ENCODE data around the gene UGT1A1.

UGT1A1 gene

DNA sequence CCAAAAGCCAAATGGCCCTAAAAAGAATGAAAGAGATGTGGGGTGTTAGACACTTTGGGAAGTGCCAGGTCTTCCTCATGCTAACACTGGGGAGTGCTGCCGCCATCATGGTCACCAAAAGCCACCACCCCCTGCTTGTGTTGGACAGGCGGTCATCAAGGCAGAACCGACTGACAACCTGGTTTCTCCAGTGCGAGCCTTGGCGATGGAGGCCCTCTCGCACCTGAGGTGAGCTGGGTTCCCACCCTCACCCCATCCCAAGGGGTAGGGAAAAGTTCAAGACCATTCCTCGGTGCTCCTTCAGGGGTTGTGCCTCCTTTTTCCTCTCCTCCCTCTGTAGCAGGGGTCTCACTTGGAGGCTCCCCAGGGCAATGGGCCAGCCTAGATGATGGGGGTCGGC, 51.7 kb downstream of the UGT1A1 start:
- no peak overlapping the region for H3K27ac ChIP-seq
- H3K4me3 ChIP-seq (ENCODE audit: low read depth in 1 of 2, low read length in 1 of 2) = no peak overlapping the region

DNA sequence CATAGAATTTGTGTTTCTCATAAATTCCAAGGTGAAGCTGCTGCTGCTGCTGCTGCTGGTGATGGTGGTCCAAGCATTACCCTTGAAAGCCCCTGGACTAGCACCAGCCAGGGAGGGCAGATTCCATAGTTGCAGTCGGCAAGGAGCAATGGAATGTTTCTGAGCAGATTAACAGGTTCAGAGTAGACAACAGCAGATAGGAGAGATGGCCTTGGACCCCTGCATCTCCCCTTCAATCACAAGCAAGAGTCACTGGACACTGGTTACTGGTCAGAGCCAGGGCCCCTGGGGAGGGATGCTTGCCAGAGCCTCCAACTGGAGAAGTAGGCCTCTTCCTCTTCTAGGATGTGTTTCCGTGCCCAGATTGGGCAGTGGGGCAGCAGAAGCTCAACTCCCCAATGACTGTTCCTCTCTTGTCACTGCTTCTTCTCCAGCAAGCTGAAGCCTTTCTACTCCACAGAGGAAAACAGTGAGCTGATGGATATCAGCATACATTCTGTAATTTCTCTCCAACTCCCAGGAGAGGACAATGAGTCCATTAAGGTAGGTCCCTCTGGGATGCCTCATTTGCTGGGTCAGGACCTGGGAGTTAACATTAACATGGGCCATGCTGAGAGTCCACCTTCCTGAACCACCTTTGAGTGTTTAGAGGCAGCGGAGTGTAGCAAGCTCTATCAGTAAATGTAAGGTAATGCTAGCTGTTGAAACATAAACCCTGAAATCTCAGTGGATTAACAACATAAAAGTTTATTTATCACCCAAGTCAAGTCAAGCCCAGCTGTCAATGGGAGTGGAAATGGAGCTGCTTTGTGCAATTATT, 53.4 kb downstream of the UGT1A1 start:
- H3K4me3 ChIP-seq (ENCODE audit: low read depth in 1 of 2, low read length in 1 of 2) = no peak overlapping the region
- H3K27me3 ChIP-seq = peaks cover 9% of the 10 kb centered on the region
- H3K27ac ChIP-seq = no peak overlapping the region
- TF ChIP-seq, protein P1, sequence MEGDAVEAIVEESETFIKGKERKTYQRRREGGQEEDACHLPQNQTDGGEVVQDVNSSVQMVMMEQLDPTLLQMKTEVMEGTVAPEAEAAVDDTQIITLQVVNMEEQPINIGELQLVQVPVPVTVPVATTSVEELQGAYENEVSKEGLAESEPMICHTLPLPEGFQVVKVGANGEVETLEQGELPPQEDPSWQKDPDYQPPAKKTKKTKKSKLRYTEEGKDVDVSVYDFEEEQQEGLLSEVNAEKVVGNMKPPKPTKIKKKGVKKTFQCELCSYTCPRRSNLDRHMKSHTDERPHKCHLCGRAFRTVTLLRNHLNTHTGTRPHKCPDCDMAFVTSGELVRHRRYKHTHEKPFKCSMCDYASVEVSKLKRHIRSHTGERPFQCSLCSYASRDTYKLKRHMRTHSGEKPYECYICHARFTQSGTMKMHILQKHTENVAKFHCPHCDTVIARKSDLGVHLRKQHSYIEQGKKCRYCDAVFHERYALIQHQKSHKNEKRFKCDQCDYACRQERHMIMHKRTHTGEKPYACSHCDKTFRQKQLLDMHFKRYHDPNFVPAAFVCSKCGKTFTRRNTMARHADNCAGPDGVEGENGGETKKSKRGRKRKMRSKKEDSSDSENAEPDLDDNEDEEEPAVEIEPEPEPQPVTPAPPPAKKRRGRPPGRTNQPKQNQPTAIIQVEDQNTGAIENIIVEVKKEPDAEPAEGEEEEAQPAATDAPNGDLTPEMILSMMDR (IDR thresholded peaks at IDR 0.05) = no peak
- no peaks in the 10 kb centered on the region for H3K36me3 ChIP-seq
- no peaks in the 10 kb centered on the region for H3K4me1 ChIP-seq (ENCODE audit: control insufficient read depth in 1 of 2, insufficient read depth in 1 of 2, low read depth in 1 of 2, low read length in 1 of 2)
- H3K9me3 ChIP-seq = no peaks in the 10 kb centered on the region

More for the DNA sequence above, 51.7 kb downstream of the UGT1A1 start:
- Histone ChIP-seq H3K4me1 (ENCODE audit: control insufficient read depth in 1 of 2, insufficient read depth in 1 of 2, low read depth in 1 of 2, low read length in 1 of 2) (no peaks in the 10 kb centered on the region), H3K9me3 (no peaks in the 10 kb centered on the region), H3K27me3 (peaks cover 9% of the 10 kb centered on the region), H3K36me3 (no peaks in the 10 kb centered on the region)
- TF ChIP-seq, protein P1 (IDR thresholded peaks at IDR 0.05) = no peak

DNA sequence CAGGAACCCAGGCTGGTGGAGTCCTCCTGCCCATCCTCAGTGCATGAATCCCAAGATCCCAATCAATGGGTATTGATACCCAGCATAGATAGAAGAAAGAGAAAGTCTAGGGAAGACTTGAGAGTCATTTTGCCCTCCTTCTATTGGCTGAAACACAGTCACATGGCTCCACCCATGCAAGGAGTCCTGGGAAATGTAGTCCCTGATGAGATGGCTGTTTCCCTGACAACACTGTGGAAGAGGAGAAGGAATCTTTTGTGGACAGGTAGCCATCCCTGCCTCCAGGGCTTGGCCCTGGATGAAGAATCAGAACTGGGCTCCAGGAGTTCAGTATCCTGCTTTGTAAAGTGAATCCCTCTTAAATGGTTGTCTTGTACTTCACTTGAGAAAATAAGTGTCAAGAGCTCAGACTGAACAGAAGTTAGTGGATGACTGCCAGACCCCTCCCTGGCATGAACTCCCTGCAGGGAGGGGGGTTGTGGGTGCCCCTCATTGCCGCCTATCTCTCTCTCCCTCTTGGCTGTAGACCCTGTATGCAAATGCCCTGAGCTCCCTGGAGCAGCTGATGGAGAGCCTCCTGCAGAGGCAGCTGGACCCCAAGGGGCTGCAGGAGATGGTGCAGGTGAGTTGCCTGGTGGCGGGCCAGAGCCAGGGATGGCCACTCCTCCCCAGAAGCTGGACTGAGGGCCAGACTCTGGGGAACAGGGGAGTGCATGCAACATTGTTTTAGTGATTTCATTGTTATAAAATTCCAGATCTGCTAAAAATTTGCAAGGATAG, 54.2 kb downstream of the UGT1A1 start:
- Histone ChIP-seq H3K4me3 (ENCODE audit: low read depth in 1 of 2, low read length in 1 of 2) (no peak overlapping the region), H3K27me3 (peaks cover 9% of the 10 kb centered on the region)
- TF ChIP-seq, protein P1 (IDR thresholded peaks at IDR 0.05) = no peak

DNA sequence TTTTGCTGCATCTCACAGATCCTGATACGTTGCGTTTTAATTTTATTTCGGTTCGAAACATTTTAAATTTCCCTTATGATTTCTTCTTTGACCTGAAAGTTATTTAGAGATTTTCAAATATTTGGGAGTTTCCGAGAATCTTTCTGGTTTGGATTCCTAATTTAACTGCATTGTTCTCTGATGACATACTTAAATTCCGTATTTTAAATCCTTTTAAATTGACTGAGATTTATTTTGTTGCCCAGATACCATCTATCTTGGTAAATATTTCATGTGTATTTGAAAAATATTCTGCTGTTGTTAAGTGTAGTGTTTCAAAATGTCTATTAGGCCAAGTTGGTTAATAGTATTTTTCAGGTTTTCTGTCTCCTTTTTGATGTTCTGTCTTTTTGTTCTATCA, 55.8 kb downstream of the UGT1A1 start:
- TF ChIP-seq, protein P1 (IDR thresholded peaks at IDR 0.05) = no peak
- Histone ChIP-seq H3K9me3 (no peaks in the 10 kb centered on the region), H3K36me3 (no peaks in the 10 kb centered on the region), H3K27ac (no peak overlapping the region), H3K4me3 (ENCODE audit: low read depth in 1 of 2, low read length in 1 of 2) (no peak overlapping the region), H3K4me1 (ENCODE audit: control insufficient read depth in 1 of 2, insufficient read depth in 1 of 2, low read depth in 1 of 2, low read length in 1 of 2) (no peaks in the 10 kb centered on the region), H3K27me3 (peaks cover 9% of the 10 kb centered on the region)

More for the DNA sequence above, 54.2 kb downstream of the UGT1A1 start:
- H3K36me3 ChIP-seq = no peaks in the 10 kb centered on the region
- H3K27ac ChIP-seq = no peak overlapping the region
- no peaks in the 10 kb centered on the region for H3K4me1 ChIP-seq (ENCODE audit: control insufficient read depth in 1 of 2, insufficient read depth in 1 of 2, low read depth in 1 of 2, low read length in 1 of 2)
- H3K9me3 ChIP-seq = no peaks in the 10 kb centered on the region

DNA sequence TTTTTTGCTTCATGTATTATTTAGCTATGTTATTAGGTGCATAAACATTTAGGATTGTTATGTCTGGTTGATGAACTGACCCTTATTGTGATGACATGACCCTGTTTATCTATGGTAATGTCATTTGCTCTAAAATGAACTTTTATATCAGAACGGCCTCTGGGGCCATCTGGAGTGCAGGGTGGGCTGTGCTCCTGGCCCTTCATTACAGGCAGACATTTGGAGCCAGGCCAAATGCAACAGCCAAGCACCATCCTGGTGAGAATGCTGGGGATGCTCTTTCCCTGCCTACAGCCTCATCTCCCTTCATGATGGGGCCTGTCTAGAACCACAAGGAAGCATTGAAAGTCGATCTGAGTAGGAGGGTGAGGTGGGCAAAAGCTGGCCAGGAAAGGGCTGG, 56.3 kb downstream of the UGT1A1 start:
- H3K9me3 ChIP-seq = no peaks in the 10 kb centered on the region
- no peaks in the 10 kb centered on the region for H3K4me1 ChIP-seq (ENCODE audit: control insufficient read depth in 1 of 2, insufficient read depth in 1 of 2, low read depth in 1 of 2, low read length in 1 of 2)
- H3K27ac ChIP-seq = no peak overlapping the region
- peaks cover 9% of the 10 kb centered on the region for H3K27me3 ChIP-seq
- no peak overlapping the region for H3K4me3 ChIP-seq (ENCODE audit: low read depth in 1 of 2, low read length in 1 of 2)
- TF ChIP-seq, protein P1 (IDR thresholded peaks at IDR 0.05) = no peak
- no peaks in the 10 kb centered on the region for H3K36me3 ChIP-seq

All from neutrophil (primary cell).